H4 (cell line): ENCODE results near the gene STARD3. TPM values are rescaled to one million over a fixed set of nuclear protein-coding genes. Genes with fewer than 3 reads are reported as not detected.
A peak's percentile ranks its signal among the peaks of the same experiment; 100 is the strongest.
"Not testable (repeated sequence)": the region's sequence is repeated elsewhere in the genome, so short reads cannot be mapped to it uniquely, and the experiment has no call there.

Experiments used
- DNase-seq: peaks from one replicate; pipeline ENCODE4 v3.0.0-alpha.2; 2015; ENCODE audit warnings: low spot score
- total RNA-seq: library from RNA; depleted of rRNA; stranded (reverse); fragments of >200 nt; shearing (Covaris generic); gene quantifications from 2 replicates; pipeline ENCODE4 v1.2.3, GENCODE V29; 2014

The STARD3 gene
- total RNA-seq, 1 experiment from 2014 or later, result 22.9 TPM

DNA sequence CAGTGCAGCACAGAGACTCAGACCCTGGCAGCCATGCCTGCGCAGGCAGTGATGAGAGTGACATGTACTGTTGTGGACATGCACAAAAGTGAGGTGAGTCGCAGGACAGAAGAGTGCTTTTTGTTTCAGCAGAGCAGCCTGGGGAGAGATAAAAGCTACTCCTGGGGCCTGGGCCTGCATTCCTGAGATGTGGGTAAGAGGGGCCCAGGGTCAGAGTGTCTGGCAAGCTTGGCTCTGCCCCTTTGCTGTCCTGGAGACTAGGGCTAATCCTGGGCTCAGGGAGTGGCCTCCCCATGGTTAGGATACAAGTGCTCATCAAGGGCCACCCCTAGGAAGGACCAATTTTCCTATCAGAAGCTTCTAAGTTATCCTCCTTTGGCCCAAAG is 58.1 kb downstream of the STARD3 start:
- no peak for DNase-seq

- DNase-seq, result no peak
Observed at GRCh38 chr17:39696731-39697130, 59.8 kb downstream of the STARD3 start.

GRCh38 chr17:39697961-39698360 is 61.0 kb downstream of the STARD3 start:
- DNase-seq, result no peak

DNA sequence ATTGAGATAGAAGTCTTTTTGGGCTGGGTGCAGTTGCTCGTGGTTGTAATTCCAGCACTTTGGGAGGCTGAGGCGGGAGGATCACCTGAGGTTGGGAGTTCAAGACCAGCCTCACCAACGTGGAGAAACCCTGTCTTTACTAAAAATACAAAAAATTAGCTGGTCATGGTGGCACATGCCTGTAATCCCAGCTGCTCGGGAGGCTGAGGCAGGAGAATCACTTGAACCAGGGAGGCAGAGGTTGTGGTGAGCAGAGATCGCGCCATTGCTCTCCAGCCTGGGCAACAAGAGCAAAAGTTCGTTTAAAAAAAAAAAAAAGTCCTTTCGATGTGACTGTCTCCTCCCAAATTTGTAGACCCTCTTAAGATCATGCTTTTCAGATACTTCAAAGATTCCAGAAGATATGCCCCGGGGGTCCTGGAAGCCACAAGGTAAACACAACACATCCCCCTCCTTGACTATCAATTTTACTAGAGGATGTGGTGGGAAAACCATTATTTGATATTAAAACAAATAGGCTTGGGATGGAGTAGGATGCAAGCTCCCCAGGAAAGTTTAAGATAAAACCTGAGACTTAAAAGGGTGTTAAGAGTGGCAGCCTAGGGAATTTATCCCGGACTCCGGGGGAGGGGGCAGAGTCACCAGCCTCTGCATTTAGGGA is 62.3 kb downstream of the STARD3 start:
- DNase-seq, result not testable (repeated sequence)

DNA sequence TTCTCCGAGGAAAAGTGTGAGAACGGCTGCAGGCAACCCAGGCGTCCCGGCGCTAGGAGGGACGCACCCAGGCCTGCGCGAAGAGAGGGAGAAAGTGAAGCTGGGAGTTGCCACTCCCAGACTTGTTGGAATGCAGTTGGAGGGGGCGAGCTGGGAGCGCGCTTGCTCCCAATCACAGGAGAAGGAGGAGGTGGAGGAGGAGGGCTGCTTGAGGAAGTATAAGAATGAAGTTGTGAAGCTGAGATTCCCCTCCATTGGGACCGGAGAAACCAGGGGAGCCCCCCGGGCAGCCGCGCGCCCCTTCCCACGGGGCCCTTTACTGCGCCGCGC is 62.8 kb downstream of the STARD3 start, which contains the start of gene ERBB2:
Gene ERBB2, plus strand, starts transcription at position 247 of the 330 bp plus-strand sequence. CDS start 175 bp downstream, outside the sequence.
- DNase-seq, result peak; percentile 58

DNA sequence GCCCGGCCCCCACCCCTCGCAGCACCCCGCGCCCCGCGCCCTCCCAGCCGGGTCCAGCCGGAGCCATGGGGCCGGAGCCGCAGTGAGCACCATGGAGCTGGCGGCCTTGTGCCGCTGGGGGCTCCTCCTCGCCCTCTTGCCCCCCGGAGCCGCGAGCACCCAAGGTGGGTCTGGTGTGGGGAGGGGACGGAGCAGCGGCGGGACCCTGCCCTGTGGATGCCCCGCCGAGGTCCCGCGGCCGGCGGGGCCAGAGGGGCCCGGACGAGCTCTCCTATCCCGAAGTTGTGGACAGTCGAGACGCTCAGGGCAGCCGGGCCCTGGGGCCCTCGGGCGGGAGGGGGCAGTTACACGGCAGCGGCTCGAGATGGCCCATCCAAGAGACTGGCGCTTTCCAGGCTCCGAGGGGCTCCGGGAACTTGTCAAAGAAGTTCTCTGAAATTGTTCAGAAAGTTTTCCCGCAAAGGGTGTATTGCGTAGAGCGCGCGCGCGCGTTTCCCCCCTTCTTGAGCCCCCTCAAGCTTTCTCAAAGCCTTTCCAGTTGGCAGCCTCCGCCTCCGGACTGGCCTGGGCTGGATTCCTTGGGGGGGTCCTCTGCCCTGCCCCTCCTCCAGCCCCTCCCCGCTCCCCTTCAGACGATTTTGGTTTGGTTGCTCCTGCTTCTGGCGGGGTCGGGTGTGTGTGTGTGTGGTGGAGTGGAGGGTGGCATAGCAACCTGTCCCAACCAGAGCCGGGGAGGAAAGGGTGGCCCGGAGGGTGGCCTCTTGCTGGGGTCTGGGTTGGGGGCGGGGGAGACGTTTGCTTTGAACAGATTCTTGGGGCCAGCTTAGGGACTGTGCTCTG is 63.4 kb downstream of the STARD3 start:
- DNase-seq, result no peak

- no peak for DNase-seq
Observed at GRCh38 chr17:39701012-39701783, 64.3 kb downstream of the STARD3 start.

- no peak for DNase-seq
Observed at GRCh38 chr17:39701784-39702422, 65.0 kb downstream of the STARD3 start.

- DNase-seq, result no peak
Observed at GRCh38 chr17:39702901-39703893, 66.3 kb downstream of the STARD3 start.

DNA sequence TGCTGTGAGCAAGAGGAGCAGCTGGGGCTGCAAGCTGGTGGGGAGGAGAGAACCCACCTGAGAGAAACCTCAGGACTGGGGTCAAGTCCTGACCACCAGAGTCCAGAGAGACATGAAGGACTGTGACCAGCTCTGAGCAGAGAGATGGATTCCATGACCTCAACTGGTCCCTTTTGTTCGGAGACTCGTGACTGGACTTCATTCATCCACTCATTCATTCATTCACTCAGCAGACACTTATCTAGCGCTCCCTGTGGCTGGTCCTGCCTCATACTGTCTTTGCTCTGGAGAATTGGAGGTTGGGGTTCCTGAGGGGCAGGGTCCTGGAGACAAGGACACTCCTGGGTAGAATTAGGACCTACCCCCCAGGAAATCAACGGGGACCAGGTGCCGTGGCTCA is 67.0 kb downstream of the STARD3 start:
- DNase-seq, result no peak

GRCh38 chr17:39704821-39705551 is 68.0 kb downstream of the STARD3 start:
- DNase-seq, result no peak

DNA sequence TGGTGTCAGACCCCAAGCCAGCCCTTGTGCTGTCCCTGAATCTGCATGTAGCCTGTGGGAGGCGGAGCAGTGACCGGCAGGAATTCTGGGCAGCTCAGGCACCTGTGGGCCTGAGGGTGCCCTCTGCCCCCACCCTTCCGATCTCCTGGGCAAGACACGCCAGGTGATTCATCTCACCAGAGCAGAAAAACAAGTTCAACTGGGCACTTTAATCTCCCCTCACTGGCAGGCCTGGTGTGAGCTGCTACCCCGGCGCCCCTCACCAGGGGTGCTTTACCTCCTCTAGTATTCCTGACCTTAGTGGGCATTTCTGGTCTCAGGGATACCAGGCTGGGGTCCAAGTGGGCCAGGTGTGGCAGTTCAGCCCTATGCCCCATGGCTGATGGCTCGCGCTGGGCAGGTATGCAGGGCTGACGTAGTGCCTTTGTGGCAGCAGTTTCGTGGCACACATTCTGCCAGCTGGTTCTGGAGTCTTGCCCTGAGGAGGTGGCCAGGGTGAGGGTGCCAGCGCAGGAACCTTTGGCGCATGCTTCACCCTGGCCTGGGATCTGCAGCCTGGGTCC is 68.9 kb downstream of the STARD3 start:
- DNase-seq, result no peak

DNA sequence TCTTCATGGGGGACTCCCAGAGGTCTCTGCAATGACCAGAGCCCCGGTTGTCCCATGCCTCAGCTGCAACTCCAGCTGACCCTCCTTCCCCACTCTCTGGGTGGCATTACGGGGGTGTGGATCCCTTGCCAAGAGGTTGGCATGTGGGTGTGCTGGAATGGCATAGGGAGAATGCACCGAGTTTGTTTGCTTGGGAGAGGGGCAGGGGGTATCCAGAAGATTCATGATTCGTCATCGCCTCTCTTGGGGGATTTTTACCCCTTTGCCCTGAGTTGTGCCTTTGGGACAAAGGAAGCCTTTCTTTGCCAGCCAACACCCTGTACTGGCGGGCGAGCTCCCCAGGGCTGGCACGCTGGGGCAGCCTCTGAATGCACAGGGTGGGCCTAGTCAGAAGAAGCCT is 69.4 kb downstream of the STARD3 start:
- DNase-seq, result no peak

DNA sequence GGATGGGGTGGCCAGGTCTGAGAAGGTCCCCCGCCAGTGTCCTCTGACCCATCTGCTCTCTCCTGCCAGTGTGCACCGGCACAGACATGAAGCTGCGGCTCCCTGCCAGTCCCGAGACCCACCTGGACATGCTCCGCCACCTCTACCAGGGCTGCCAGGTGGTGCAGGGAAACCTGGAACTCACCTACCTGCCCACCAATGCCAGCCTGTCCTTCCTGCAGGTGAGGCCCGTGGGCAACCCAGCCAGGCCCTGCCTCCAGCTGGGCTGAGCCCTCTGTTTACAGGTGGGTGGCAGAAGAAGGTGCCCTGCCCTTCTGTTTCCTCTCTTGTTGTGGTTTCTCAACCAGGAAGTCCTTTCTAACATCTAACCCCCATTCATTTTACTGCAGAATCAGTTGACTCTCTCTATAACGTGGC is 70.0 kb downstream of the STARD3 start:
- no peak for DNase-seq

GRCh38 chr17:39709319-39709997 is 72.5 kb downstream of the STARD3 start:
- no peak for DNase-seq

DNA sequence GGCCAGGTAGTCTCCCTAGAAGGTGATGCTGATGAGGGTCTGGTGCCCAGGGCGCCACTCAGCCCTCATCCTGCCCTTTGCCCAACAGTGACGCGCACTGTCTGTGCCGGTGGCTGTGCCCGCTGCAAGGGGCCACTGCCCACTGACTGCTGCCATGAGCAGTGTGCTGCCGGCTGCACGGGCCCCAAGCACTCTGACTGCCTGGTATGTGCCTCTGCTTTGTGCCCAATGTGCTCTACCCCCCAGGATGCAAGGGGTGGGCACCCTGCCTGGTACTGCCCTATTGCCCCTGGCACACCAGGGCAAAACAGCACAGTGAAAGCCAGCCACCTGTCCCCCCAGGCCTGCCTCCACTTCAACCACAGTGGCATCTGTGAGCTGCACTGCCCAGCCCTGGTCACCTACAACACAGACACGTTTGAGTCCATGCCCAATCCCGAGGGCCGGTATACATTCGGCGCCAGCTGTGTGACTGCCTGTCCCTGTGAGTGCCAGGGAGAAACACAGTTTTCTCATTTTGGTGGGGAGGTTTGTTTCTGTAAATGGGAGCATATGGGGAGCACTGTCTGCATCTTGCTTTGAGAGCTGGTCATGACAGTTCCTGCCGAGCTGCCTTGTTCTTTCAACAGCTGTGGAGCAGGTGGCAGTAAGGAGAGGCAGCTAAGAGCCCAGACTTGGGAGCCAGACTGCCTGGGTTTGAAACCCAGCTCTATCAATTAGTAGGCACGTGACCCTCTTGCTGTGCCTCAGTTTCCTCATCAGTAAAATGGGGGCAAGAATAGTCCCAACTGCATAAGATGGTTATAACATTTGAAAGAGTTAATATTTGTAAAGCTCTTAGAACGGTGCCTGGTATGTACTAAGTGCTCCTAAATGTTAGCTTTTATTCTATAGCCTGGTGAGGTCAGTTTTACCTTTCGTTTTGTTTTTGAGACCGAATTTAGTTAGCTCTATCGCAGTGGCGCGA is 73.3 kb downstream of the STARD3 start:
- no peak for DNase-seq

DNA sequence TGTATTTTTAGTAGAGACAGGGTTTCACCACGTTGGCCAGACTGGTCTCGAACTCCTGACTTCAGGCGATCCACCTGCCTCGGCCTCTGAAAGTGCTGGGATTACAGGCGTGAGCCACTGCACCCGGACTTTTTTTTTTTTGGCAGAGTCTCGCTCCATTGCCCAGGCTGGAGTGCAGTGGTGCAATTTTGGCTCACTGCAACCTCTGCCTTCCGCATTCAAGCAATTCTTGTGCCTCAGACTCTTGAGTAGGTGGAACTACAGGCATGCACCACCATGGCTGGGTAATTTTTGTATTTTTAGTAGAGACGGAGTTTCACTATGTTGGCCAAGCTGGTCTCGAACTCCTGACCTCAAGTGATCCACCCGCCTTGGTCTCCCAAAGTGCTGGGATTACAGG is 74.1 kb downstream of the STARD3 start:
- not testable (repeated sequence) for DNase-seq

DNA sequence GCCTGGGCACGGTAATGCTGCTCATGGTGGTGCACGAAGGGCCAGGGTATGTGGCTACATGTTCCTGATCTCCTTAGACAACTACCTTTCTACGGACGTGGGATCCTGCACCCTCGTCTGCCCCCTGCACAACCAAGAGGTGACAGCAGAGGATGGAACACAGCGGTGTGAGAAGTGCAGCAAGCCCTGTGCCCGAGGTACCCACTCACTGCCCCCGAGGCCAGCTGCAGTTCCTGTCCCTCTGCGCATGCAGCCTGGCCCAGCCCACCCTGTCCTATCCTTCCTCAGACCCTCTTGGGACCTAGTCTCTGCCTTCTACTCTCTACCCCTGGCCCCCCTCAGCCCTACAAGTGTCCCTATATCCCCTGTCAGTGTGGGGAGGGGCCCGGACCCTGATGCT is 74.9 kb downstream of the STARD3 start:
- DNase-seq, result no peak
